GM18867 (cell line): ENCODE measurements around the gene MED17.

ENCODE experiments used
- ATAC-seq: cut with Tn5 transposase; IDR thresholded peaks from one replicate; pipeline ENCODE4 v1.9.1; 2021; ENCODE audit warnings: mild to moderate bottlenecking, moderate library complexity; ENCODE audit not compliant: unreplicated experiment

MED17 gene

DNA sequence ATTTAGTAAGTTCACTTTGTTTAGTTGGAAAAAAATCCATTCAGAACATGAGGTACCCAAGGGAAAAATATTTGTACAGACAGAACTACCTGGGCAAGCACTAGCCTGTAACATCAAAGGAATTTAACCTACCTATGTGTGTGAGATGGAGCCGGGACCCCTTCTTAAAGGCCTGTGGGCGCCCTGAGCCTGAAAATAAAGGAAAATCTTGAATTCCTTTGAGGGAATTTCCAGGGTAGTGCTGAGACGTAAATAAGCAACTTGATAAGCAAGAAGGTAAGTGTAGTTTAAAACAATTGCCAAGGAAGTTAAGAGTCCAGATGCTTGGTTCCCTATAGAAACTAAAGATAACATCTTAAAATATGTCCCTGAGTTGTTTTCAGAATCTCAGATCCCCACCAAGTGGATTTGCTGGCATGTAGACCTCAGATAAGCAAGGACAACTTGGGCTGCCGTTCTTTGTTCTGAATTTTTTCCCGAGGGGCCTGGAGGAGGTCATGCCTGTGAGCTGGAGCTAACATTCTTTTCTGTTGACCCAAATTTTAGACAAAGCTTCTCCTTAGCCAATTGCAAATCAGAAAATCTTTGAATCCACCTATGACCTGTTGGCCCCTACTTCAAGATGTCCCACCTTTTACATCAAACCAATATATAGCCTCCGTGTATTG lies 31.0 kb downstream of the MED17 start:
- no peak for ATAC-seq

DNA sequence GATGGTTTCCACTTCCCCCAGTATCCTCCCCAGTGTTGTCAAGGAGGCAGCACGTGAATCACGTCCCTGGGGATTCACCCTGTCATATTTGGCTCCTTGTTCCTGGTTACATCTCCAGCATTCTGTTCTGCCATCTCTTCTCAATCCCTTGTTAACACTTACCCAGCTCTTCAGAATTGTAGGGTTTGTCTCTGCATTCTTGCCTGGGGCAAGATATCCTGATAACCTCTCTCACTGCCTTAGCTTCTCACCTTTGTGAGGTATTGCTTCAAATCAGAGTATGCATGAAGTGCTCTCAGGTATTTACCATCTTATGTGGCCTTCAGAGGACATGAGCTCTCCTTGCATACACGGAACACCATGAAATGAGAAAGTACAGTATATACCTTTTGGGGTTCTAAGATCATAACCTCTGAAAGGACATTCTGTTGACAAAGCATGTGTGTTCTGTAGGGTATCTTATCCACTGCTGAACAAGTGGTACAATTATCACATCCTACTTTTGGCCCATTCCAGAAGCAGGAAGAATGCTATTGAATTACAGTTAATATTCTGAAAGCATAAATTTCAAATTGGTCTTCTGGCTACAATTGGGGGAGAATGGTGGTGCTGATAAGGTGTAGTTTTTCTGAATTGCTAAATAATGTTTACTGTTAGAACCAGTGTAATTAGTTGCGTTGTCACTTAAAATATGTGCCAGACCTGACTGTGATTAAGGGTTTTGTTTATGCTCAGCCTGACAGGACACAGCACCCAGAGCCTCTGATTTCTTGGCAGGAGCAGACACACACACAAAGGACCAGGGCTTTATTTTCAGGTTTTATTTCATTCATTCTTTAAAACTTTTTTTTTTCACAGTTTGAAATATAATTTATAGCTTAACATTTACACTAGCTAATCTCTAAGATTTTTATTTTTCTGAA lies 33.6 kb downstream of the MED17 start:
- ATAC-seq, result no peak

DNA sequence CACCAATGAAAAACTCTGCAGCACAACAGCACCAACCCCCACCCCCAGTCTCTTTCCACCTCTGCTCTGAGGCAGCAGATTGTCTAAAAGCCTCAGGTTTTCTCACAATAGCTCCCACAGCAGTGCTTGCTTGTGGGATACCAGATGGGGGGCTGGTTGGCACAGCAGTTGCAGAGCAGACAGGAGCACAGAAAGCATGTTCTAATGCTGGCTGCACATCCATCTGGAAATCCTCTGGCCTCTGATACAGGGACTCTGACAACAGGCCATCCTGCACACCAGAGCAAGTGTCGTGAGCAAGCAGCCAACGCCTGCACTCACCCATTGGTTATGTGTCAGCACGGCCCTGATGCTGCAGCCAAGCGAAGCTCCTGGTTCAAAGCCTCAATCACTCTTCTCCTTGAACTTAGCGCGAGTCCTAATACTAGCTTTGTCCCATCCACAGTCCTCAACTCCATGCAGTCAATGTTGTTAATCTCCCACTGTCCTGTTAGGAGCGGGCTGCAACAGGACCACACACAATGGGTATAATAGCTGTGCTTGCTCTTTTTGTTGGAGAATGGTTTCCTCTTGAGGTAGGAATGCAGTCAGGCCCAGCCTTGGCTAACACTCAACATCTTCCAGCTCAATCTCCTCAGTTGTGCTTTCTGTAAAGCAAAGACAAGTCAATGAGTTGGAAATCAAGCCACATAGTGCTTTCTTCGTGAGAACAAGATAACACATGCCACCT lies 36.0 kb downstream of the MED17 start:
- ATAC-seq, result no peak

GRCh38 chr11:93820847-93821246 lies 36.8 kb downstream of the MED17 start:
- ATAC-seq, result no peak

DNA sequence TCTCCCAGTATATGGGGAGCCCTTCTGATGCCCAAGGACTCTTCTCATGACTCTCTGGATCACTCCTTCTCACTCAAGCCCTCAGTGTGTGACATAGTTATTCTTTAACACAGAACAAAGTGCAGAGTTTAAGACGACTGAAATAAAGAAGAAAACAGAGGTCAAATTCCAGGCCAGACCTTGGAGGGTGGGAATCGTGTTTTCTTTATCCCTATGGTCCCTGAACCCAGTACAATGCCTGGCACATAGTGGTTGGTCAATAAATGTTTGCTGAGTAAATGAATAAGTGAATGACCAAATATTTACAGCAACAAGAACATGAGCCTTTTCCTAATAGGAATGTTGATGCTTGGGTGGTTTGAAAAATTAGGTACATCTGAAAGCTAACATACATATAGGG lies 37.5 kb downstream of the MED17 start:
- ATAC-seq, result no peak

DNA sequence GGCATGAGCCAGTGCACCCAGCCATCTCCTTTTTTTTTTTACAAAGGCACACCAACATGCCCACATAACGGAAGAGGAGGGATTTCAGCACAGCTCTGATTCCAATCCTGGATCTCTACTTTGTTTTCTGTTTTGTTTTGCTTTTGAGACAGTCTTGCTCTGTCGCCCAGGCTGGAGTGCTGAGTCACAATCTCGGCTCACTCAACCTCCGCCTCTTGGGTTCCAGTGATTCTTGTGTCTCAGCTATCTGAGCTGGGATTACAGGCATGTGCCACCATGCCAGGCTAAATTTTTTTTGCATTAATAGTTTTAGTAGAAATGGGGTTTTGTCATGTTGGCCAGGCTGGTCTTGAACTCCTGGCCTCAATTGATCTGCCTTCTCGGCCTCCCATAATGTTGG lies 38.3 kb downstream of the MED17 start:
- no peak for ATAC-seq

GRCh38 chr11:93823210-93823609 lies 39.1 kb downstream of the MED17 start:
- no peak for ATAC-seq

DNA sequence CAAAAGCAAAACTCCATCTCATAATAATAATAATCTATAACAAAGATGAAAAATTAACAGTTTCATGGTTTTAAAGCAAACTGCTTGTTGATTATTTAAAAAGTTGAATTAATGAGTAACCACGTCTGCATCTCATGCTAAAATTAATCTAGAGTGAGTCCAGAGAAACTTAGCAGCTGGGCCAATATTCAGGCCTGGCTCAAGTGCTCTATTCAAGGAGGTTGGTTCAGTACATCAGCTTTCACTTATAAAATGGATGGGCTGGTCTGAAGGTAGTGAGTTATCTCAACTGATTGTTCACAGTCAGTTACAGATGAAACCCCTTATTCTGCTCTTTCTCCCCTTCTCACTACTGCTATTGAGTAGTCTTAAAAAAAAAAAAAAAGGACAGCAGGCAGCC lies 43.3 kb downstream of the MED17 start:
- ATAC-seq, result no peak

DNA sequence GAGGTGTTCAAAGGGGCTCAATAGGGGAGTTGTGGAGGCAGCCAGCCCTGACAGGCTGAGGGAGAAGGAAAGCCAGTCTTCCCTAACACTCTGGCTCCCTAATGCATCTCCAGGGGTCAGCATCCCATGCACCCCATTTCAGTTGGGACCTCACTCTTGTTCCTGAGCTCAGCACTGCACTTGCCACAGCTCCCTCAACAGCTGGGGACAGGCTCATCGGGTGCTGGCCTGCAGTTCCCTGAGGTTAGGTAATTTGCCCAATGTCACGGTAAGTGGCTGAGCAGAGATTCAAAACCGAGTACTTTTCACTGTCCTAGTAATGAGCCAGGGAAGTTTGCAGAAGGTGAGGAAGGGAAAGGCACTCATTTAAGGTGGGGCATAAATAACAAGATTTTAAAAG lies 45.5 kb downstream of the MED17 start:
- no peak for ATAC-seq

DNA sequence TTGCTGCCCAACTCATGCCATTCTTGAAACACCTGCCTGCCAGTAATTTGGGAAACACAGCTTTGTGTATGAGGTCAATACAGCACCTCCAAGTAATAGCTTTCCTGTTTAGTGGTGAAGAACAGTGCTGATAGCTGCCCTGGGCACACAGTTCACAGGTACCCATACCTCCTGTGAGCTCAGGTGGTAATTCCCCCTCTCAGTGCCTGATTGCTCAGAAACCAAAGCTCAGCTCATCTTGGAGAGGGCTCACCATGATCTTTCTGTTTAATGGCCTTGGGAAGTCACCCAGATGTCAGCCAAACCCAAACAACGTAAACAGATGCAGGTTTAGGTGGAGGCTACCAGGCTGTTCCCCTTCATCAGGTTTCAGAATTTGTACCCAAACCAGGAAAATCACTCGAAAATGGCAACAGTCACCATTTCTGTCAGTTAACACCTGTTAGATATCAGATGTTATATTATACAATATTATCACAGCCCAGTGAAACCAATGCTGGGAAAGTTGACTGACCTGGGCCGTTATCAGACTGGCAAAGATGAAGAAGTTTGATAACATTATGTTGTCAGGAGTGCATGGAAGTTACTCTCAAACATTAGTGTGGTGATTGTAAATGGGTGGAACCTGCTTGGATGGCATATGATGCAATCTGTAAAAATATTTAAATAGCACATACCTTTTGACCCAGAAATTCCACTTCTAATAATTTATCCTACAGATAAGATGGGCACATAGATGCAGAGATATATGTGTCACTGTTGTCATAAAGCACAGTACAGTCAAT lies 47.5 kb downstream of the MED17 start:
- no peak for ATAC-seq

- no peak for ATAC-seq
These were observed 48.7 kb downstream of the MED17 start for GRCh38 chr11:93832780-93833179.

GRCh38 chr11:93838967-93839366 lies 54.9 kb downstream of the MED17 start:
- ATAC-seq, result no peak

DNA sequence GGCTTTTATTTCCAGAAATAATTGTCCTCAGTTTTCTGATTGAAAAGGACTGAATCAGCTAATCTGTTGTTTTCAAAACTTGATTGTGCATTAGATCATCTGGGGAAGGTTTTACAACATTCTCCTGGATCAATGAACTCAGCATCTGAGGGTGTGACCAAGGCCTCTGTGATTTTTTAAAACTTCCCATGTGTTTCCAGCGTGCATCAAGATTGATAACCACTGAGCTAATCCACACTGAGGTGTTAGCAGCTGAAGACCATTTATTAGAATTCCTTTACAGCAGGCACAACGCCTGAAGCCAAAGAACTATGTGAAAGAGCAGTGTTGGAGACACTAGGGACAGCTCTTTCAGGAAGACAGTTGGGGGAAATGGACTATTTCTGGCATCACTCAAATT lies 56.1 kb downstream of the MED17 start:
- no peak for ATAC-seq

GRCh38 chr11:93840981-93841380 lies 56.9 kb downstream of the MED17 start:
- no peak for ATAC-seq

GRCh38 chr11:93841446-93841845 lies 57.4 kb downstream of the MED17 start:
- no peak for ATAC-seq

- no peak for ATAC-seq
These were observed 58.0 kb downstream of the MED17 start for GRCh38 chr11:93842034-93842433.

GRCh38 chr11:93842461-93842860 lies 58.4 kb downstream of the MED17 start:
- ATAC-seq, result no peak

DNA sequence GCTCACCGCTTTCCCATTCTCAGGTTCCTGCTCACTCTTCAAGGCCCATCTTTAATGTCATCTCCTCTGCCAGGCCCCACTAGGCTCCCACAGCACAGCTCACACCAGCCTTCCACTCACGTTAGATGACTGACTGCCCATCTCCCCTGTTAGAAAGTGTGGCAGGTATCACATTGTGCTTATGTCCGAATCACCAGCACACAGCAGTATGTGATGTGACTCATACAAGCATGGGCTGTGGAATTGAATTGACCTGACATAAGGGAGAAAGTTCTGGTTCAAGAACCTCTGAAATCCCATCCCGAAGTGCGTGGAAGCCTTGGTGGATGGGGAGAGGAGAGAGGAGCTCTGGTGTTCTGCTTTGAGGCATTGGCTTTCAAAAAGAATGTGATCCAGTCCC lies 59.8 kb downstream of the MED17 start:
- ATAC-seq, result no peak

DNA sequence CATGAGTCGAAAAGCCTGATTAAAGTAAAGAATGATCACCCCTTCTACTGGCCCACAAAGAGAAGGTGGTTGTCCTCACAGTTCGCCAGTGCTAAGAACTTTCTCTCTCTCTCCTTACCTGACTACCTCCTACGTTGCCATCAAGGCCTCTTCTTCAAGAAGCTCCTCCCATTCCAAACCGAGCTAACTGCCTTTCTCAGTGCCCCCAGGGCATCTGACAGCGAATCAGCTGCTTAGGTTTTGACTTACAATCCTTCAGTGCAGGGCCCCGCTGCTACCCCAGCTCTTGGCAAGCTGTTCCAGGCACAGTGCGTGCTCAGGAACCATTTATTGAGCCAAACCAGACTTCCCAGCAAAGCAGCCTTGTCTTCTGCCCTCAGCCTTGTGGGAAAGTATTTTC lies 60.5 kb downstream of the MED17 start:
- no peak for ATAC-seq

GRCh38 chr11:93845181-93846092 lies 61.4 kb downstream of the MED17 start:
- no peak for ATAC-seq
